Measurements from ENCODE around the gene EDEM3.
"Not testable (repeated sequence)": the region's sequence is repeated elsewhere in the genome, so short reads cannot be mapped to it uniquely, and the experiment has no call there.

EDEM3 gene

DNA sequence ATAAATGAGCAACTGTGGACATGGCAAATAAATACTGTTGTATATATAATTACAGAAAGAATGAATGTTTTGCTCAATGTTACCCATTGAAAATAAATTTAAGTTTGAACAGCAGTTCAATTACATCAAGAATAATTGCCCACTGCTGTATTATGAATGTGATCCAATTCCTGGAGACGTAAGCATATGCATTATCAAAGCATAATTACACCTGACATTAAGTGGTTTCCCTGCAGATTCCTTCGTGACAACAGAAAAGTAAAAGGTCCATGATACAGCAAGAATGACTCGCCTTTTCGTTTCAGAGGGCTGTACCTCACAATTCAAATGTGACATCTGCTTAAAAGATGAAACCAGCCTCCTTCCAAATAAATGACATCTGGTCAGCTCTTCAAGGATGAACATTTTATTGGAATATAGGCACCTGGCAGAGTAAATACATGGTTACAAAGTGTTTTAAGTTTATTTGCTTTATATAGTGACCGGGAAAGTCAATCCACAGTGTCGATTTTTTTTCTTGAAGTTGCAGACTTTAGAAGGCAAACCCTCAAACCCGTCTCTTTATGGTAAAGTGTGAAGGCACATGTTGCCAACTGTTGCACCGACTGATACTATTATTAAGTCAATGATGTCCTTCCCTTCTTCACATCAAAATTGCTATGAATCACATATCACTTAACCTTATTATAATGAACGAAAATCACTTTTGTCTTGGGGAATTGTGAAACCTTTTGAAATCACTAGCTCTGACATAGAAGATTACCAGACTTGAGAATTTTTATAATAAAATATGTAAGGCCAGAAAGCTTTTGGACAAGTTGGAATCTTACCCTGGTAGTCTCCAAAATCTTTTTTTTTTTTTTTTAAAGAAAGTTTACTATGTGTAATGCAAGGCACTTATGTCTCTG, 36.2 kb upstream of the EDEM3 start:
- no peak overlapping the region for H3K4me3 ChIP-seq (ENCODE audit: low read depth in 1 of 2, low read length in 2 of 2)
- H3K27me3 ChIP-seq (ENCODE audit: low read depth, low read length), result no peaks in the 10 kb centered on the region
- peaks cover 0 to 4% of the 10 kb centered on the region in 2 donors for H3K4me1 ChIP-seq (ENCODE audit: control insufficient read depth in 1 of 2, insufficient read depth in 2 of 2, low read length in 2 of 2)
- no peak overlapping the region for H3K27ac ChIP-seq (ENCODE audit: low read length)
- H3K9me3 ChIP-seq (ENCODE audit: control insufficient read depth in 1 of 2, low read length in 2 of 2), result no peaks in the 10 kb centered on the region
- H3K36me3 ChIP-seq (ENCODE audit: control insufficient read depth in 1 of 2, insufficient read depth in 2 of 2, low read length in 2 of 2), result peaks cover 4 to 22% of the 10 kb centered on the region in 2 donors

DNA sequence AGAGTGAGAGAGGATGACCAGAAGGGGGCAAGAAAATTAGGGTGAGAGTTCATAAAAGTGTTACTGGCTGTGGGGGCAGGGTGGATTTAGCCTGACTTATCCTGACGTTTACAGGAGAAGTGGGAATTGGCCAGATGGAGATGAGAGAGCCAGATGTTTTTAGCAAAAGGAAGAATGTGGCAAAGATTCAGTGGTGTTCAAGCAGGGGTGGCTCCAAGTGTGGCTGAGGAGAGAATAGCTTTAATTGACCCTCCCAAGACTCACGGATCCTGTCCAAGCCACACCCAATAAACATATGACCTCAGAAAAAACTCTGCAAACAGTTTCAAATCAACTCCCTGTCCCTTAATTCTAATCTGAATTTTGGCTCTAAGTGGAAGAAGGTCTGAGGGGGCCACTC, 35.2 kb upstream of the EDEM3 start:
- Histone ChIP-seq H3K27me3 (ENCODE audit: low read depth, low read length) (no peaks in the 10 kb centered on the region), H3K4me1 (ENCODE audit: control insufficient read depth in 1 of 2, insufficient read depth in 2 of 2, low read length in 2 of 2) (peaks cover 0 to 4% of the 10 kb centered on the region in 2 donors), H3K36me3 (ENCODE audit: control insufficient read depth in 1 of 2, insufficient read depth in 2 of 2, low read length in 2 of 2) (peaks cover 0 to 13% of the 10 kb centered on the region in 2 donors), H3K9me3 (ENCODE audit: control insufficient read depth in 1 of 2, low read length in 2 of 2) (no peaks in the 10 kb centered on the region), H3K4me3 (ENCODE audit: low read depth in 1 of 2, low read length in 2 of 2) (no peak overlapping the region), H3K27ac (ENCODE audit: low read length) (no peak overlapping the region)

DNA sequence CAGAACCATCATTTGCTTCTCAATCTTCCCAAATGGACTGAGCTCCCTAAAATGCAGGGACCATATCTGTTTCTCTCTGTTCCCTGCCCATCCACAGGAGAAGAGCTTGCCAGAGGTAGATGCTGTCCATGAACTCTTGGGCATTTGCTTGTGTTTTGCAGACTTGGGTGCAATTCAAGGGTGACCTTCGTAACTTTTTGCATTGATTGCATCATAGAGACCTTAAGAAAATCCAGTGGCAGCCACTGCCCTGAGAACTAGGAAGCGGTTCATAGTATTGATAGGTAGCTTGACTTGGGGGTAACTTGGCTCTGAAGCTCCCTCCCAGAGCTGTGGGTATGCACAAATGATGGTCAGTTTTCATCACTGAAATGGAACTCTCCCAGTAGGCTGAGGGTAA, 34.3 kb upstream of the EDEM3 start:
- no peak overlapping the region for H3K27ac ChIP-seq (ENCODE audit: low read length)
- no peak overlapping the region for H3K4me3 ChIP-seq (ENCODE audit: low read depth in 1 of 2, low read length in 2 of 2)
- H3K4me1 ChIP-seq (ENCODE audit: control insufficient read depth in 1 of 2, insufficient read depth in 2 of 2, low read length in 2 of 2), result peaks cover 0 to 4% of the 10 kb centered on the region in 2 donors
- no peaks in the 10 kb centered on the region for H3K27me3 ChIP-seq (ENCODE audit: low read depth, low read length)
- no peaks in the 10 kb centered on the region for H3K9me3 ChIP-seq (ENCODE audit: control insufficient read depth in 1 of 2, low read length in 2 of 2)
- H3K36me3 ChIP-seq (ENCODE audit: control insufficient read depth in 1 of 2, insufficient read depth in 2 of 2, low read length in 2 of 2), result peaks cover 0 to 12% of the 10 kb centered on the region in 2 donors

DNA sequence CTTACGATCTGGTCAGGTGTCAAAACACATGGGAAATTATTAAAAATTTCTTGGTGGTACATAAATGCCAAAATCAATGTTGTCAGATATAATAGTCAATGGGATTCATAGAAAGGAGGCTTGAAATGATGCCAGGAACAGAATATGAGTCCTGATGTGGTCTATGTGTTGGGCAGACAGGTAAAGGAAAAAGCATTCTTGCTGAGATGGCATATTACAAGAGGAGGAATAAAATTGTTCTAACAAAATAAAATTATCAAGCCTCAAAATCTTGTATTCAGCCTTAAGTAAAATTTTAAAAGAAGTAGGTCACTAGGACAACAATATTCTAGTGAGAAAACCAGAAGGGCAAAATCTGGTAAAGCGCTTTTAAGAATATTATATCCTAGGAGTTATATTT, 30.9 kb upstream of the EDEM3 start:
- Histone ChIP-seq H3K4me1 (ENCODE audit: control insufficient read depth in 1 of 2, insufficient read depth in 2 of 2, low read length in 2 of 2) (peaks cover 0 to 4% of the 10 kb centered on the region in 2 donors), H3K9me3 (ENCODE audit: control insufficient read depth in 1 of 2, low read length in 2 of 2) (no peaks in the 10 kb centered on the region), H3K27ac (ENCODE audit: low read length) (no peak overlapping the region), H3K36me3 (ENCODE audit: control insufficient read depth in 1 of 2, insufficient read depth in 2 of 2, low read length in 2 of 2) (peaks cover 0 to 5% of the 10 kb centered on the region in 2 donors), H3K4me3 (ENCODE audit: low read depth in 1 of 2, low read length in 2 of 2) (no peak overlapping the region), H3K27me3 (ENCODE audit: low read depth, low read length) (no peaks in the 10 kb centered on the region)

DNA sequence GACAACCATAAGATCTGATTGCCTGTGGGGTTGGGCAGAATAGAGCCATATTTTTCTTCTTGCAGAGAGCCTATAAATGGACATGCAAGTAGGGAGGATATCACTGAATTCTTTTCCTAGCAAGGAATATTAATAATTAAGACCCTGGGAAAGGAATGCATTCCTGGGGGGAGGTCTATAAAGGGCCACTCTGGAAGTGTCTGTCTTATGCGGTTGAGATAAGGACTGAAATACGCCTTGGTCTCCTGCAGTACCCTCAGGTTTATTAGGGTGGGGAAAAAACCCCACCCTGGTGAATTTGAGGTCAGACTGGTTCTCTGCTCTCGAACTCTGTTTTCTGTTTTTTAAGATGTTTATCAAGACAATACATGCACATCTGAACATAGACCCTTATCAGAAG, 29.1 kb upstream of the EDEM3 start:
- not testable (repeated sequence) for H3K27ac ChIP-seq (ENCODE audit: low read length); H3K36me3 ChIP-seq (ENCODE audit: control insufficient read depth in 1 of 2, insufficient read depth in 2 of 2, low read length in 2 of 2); H3K9me3 ChIP-seq (ENCODE audit: control insufficient read depth in 1 of 2, low read length in 2 of 2); H3K4me1 ChIP-seq (ENCODE audit: control insufficient read depth in 1 of 2, insufficient read depth in 2 of 2, low read length in 2 of 2); H3K27me3 ChIP-seq (ENCODE audit: low read depth, low read length); H3K4me3 ChIP-seq (ENCODE audit: low read depth in 1 of 2, low read length in 2 of 2)

DNA sequence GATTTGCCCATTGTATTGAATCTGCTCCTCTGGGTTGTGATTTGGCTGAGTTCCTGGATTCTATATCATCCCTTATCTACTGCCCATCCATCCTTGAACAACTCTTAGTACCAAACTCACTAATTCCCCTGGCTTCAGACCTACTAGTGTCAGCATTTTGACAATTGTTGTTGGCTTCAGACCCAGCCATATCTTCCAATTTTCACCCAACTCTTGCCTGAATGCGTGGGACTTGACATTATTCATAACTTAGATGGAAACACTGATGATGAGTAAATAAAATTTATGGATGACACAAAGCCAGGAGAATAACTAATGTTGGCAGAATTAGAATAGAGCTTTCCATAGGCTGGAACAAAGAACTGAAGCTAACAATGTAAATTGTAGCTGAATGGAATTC, 27.3 kb upstream of the EDEM3 start:
- Histone ChIP-seq H3K4me3 (ENCODE audit: low read depth in 1 of 2, low read length in 2 of 2) (no peak overlapping the region), H3K9me3 (ENCODE audit: control insufficient read depth in 1 of 2, low read length in 2 of 2) (no peaks in the 10 kb centered on the region)

DNA sequence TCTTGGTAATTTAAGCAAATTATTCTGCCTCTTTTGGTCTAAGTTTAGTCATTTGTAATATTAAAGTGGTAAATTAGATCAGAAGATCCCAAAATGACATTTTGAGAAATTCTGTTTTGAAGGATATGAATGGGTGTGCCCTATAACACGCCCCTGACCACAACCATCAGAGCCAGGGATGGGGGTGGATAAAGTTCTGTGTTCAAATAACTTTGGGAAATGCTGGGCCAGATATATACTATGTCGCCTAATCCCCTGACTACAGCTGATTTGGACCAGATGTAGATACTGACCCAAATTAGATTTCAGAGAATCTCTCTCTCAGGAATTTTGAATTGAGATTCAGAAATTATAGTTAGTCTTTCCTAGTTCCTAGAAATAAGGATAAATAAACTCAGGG, 21.2 kb upstream of the EDEM3 start:
- no peaks in the 10 kb centered on the region for H3K27me3 ChIP-seq (ENCODE audit: low read depth, low read length)
- no peak overlapping the region for H3K27ac ChIP-seq (ENCODE audit: low read length)
- no peak overlapping the region for H3K4me3 ChIP-seq (ENCODE audit: low read depth in 1 of 2, low read length in 2 of 2)
- no peaks in the 10 kb centered on the region for H3K36me3 ChIP-seq (ENCODE audit: control insufficient read depth in 1 of 2, insufficient read depth in 2 of 2, low read length in 2 of 2)
- no peaks in the 10 kb centered on the region for H3K4me1 ChIP-seq (ENCODE audit: control insufficient read depth in 1 of 2, insufficient read depth in 2 of 2, low read length in 2 of 2)
- no peaks in the 10 kb centered on the region for H3K9me3 ChIP-seq (ENCODE audit: control insufficient read depth in 1 of 2, low read length in 2 of 2)

More for the DNA sequence above, 27.3 kb upstream of the EDEM3 start:
- Histone ChIP-seq H3K4me1 (ENCODE audit: control insufficient read depth in 1 of 2, insufficient read depth in 2 of 2, low read length in 2 of 2) (no peaks in the 10 kb centered on the region), H3K36me3 (ENCODE audit: control insufficient read depth in 1 of 2, insufficient read depth in 2 of 2, low read length in 2 of 2) (no peaks in the 10 kb centered on the region), H3K27ac (ENCODE audit: low read length) (no peak overlapping the region), H3K27me3 (ENCODE audit: low read depth, low read length) (no peaks in the 10 kb centered on the region)

DNA sequence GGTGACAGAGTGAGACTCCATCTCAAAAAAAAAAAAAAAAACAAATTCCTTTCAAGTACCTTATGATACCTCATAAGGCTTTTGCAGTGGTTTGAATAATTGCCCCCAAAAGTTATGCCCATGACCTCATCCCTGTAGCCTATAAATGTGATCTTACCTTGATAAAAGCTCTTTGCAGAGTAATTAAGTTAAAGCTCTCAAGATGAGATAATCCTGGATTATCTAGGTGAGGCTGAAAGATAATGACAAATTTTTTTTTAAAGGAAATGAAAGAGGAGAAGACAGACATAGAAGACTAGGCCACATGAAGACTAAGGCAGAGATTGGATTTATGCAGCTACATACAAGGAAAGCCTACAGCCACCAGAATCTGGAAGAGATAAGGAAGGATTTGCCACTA, 20.7 kb upstream of the EDEM3 start:
- Histone ChIP-seq H3K27ac (ENCODE audit: low read length) (no peak overlapping the region), H3K9me3 (ENCODE audit: control insufficient read depth in 1 of 2, low read length in 2 of 2) (no peaks in the 10 kb centered on the region), H3K27me3 (ENCODE audit: low read depth, low read length) (no peaks in the 10 kb centered on the region), H3K36me3 (ENCODE audit: control insufficient read depth in 1 of 2, insufficient read depth in 2 of 2, low read length in 2 of 2) (no peaks in the 10 kb centered on the region), H3K4me3 (ENCODE audit: low read depth in 1 of 2, low read length in 2 of 2) (no peak overlapping the region), H3K4me1 (ENCODE audit: control insufficient read depth in 1 of 2, insufficient read depth in 2 of 2, low read length in 2 of 2) (no peaks in the 10 kb centered on the region)

DNA sequence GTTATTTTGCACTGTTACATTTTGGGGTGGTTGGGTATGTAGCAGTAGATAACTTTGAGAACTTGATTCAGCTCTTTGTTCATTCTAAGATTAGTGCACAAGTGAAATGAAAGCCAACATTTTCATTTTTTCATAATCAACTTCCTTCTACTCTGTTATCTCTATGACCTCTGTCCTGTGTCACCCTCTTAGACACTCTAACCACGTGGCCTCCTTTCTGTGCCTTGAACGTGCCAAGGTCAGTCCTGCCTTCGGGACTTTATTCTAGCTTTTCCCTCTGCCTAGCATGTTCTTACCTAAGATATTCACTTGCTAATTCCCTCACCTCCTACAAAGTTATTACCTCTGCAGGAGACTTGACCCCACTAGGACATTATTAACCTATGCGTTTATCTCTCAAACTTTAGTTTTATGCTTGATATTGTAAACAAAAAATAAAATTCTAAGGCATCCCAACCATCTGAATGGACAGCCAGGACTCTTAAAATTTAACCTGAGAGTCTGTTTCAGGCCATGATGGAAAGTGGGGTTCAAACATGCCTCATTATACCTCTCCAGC, 19.2 kb upstream of the EDEM3 start:
- Histone ChIP-seq H3K4me3 (ENCODE audit: low read depth in 1 of 2, low read length in 2 of 2) (no peak overlapping the region), H3K27me3 (ENCODE audit: low read depth, low read length) (no peaks in the 10 kb centered on the region), H3K27ac (ENCODE audit: low read length) (no peak overlapping the region), H3K36me3 (ENCODE audit: control insufficient read depth in 1 of 2, insufficient read depth in 2 of 2, low read length in 2 of 2) (no peaks in the 10 kb centered on the region), H3K4me1 (ENCODE audit: control insufficient read depth in 1 of 2, insufficient read depth in 2 of 2, low read length in 2 of 2) (no peaks in the 10 kb centered on the region), H3K9me3 (ENCODE audit: control insufficient read depth in 1 of 2, low read length in 2 of 2) (no peaks in the 10 kb centered on the region)

DNA sequence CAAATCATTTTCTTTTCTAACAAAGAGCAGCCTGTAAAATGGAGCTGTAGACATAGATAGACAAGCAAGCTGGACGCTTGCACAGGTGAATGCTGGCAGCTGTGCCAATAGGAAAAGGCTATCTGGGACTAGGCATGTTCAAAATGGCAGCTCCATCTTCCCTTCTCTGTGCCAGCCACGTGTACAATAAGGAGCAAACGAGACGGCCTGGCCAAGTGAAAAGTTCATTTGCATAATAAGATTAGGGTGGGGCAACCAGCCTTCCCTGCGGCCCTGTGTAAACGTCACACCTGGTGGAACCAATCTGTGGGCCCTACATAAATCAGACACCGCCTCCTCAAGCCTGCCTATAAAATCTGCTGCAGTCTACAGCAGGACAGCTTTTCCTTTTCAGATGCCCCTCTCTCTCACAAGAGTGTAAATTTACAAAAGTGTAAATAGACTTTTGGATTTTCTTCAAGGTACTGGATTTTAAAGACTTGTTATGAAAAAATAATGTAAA, 16.6 kb upstream of the EDEM3 start:
- H3K36me3 ChIP-seq (ENCODE audit: control insufficient read depth in 1 of 2, insufficient read depth in 2 of 2, low read length in 2 of 2), result no peaks in the 10 kb centered on the region
- no peaks in the 10 kb centered on the region for H3K27me3 ChIP-seq (ENCODE audit: low read depth, low read length)
- no peaks in the 10 kb centered on the region for H3K4me1 ChIP-seq (ENCODE audit: control insufficient read depth in 1 of 2, insufficient read depth in 2 of 2, low read length in 2 of 2)
- no peak overlapping the region for H3K4me3 ChIP-seq (ENCODE audit: low read depth in 1 of 2, low read length in 2 of 2)
- no peak overlapping the region for H3K27ac ChIP-seq (ENCODE audit: low read length)
- no peaks in the 10 kb centered on the region for H3K9me3 ChIP-seq (ENCODE audit: control insufficient read depth in 1 of 2, low read length in 2 of 2)

DNA sequence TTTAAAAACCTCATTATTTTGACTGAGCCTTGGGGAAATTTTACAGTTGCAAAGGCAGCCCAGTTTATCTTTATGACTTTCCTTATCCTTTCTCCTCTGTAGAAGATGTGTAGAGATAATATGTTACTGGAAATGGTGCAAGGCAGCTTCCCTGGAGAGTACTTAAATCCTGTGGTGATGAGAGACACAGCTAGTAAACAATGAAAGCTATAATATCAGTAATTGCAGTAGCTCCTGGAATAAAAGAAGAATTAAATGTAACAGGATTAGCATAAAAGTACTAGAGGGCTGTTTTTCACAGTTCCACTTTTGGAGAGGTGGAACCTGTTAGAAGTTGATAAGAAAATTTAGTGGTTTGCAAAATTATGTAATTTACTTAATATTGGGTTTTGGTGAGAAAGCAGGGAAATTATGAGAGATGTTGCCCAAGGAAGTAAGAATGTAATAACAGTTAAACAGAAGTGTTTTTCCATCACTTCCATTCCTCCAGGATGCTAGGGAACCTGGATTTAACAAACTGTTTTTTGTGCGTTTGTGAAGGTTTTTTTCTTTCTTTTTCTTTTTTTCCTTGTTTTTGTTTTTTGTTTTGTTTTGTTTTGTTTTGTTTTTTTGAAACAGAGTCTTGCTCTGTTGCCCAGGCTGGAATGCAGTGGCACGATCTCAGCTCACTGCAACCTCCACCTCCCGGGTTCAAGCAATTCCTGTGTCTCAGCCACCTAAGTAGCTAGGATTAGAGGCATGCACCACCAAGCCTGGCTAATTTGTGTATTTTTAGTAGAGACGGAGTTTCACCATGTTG, 15.7 kb upstream of the EDEM3 start:
- Histone ChIP-seq H3K4me3 (ENCODE audit: low read depth in 1 of 2, low read length in 2 of 2) (no peak overlapping the region), H3K36me3 (ENCODE audit: control insufficient read depth in 1 of 2, insufficient read depth in 2 of 2, low read length in 2 of 2) (no peaks in the 10 kb centered on the region), H3K9me3 (ENCODE audit: control insufficient read depth in 1 of 2, low read length in 2 of 2) (no peaks in the 10 kb centered on the region), H3K27ac (ENCODE audit: low read length) (no peak overlapping the region), H3K27me3 (ENCODE audit: low read depth, low read length) (no peaks in the 10 kb centered on the region), H3K4me1 (ENCODE audit: control insufficient read depth in 1 of 2, insufficient read depth in 2 of 2, low read length in 2 of 2) (no peaks in the 10 kb centered on the region)
